GM21825 (cell line): ENCODE results near the gene RHBDL2.
"Not testable (repeated sequence)": the region's sequence is repeated elsewhere in the genome, so short reads cannot be mapped to it uniquely, and the experiment has no call there.

Experiments
- ATAC-seq: cut with Tn5 transposase; IDR thresholded peaks from one replicate; pipeline ENCODE4 v1.9.1; 2021; ENCODE audit warnings: mild to moderate bottlenecking, moderate library complexity; ENCODE audit not compliant: unreplicated experiment

Gene RHBDL2

GRCh38 chr1:38885092-38885491, 56.5 kb downstream of the RHBDL2 start:
- ATAC-seq: no peak

- ATAC-seq: no peak
Observed at GRCh38 chr1:38881487-38881886, 60.1 kb downstream of the RHBDL2 start, which contains the start of gene GJA9. TSS of gene GJA9 (minus strand) at chr1:38881587. CDS start at chr1:38876098, 5,489 bp downstream.

- ATAC-seq: no peak
Observed at GRCh38 chr1:38875811-38876210, 65.8 kb downstream of the RHBDL2 start.

GRCh38 chr1:38873027-38873969, 68.3 kb downstream of the RHBDL2 start, which contains the start of gene MYCBP:
TSS of gene MYCBP (minus strand) at chr1:38873348. CDS start at chr1:38873305, 43 bp downstream.
- peak; percentile 88 for ATAC-seq

- ATAC-seq: peak; percentile 32
Observed at GRCh38 chr1:38872401-38873026, 69.1 kb downstream of the RHBDL2 start.

- ATAC-seq: no peak
Observed at GRCh38 chr1:38870996-38871395, 70.6 kb downstream of the RHBDL2 start.

GRCh38 chr1:38867208-38867607, 74.4 kb downstream of the RHBDL2 start:
- no peak for ATAC-seq

GRCh38 chr1:38865112-38865715, 76.4 kb downstream of the RHBDL2 start:
- ATAC-seq: no peak

GRCh38 chr1:38860454-38860795, 81.2 kb downstream of the RHBDL2 start:
- no peak for ATAC-seq

GRCh38 chr1:38859561-38860453, 81.8 kb downstream of the RHBDL2 start, which contains the start of gene RRAGC:
TSS of gene RRAGC (minus strand) at chr1:38859772. CDS start at chr1:38859646, 126 bp downstream.
- ATAC-seq: peak; percentile 85

- ATAC-seq: peak; percentile 33
Observed at GRCh38 chr1:38858833-38859560, 82.6 kb downstream of the RHBDL2 start.

GRCh38 chr1:38852780-38853179, 88.8 kb downstream of the RHBDL2 start:
- ATAC-seq: no peak

GRCh38 chr1:38848071-38848470, 93.6 kb downstream of the RHBDL2 start:
- no peak for ATAC-seq

GRCh38 chr1:38846210-38846609, 95.4 kb downstream of the RHBDL2 start:
- ATAC-seq: no peak

GRCh38 chr1:38845088-38845487, 96.5 kb downstream of the RHBDL2 start:
- not testable (repeated sequence) for ATAC-seq

- no peak for ATAC-seq
Observed at GRCh38 chr1:38840281-38840680, 101.3 kb downstream of the RHBDL2 start.

- no peak for ATAC-seq
Observed at GRCh38 chr1:38839363-38839762, 102.3 kb downstream of the RHBDL2 start.

GRCh38 chr1:38836316-38836715, 105.3 kb downstream of the RHBDL2 start:
- ATAC-seq: not testable (repeated sequence)
